Activated CD8-positive, alpha-beta T cell treated with anti-CD3 and anti-CD28 coated beads for 36 hours (primary cell): ENCODE results near the gene MAGI2. TPM values are rescaled to one million over a fixed set of nuclear protein-coding genes. Genes with fewer than 3 reads are reported as not detected.

ENCODE experiments used
- ATAC-seq: fragments of 200-7000 bp; cut with Tn5 transposase; one replicate; pipeline ENCODE4 v1.10.0; 2021; ENCODE audit warnings: mild to moderate bottlenecking, moderate library complexity
- CTCF ChIA-PET: fragments of 350-600 bp; sonication (Branson Sonifier 250); formaldehyde crosslinking; loops from one replicate; lab custom pipeline; 2021; ENCODE audit warnings: antibody characterized with exemption; lab: Charles Lee
- POLR2A ChIA-PET: fragments of 350-600 bp; sonication (Branson Sonifier 250); formaldehyde crosslinking; loops from one replicate; lab custom pipeline; 2021; ENCODE audit warnings: antibody characterized with exemption; lab: Charles Lee
- DNase-seq: peaks from one replicate; pipeline ENCODE4 v3.0.0-alpha.2; 2020
- H3K27ac Mint-ChIP-seq: one replicate; pipeline ENCODE4 v1.8.0; 2021; ENCODE audit warnings: mild to moderate bottlenecking, mixed read lengths
- H3K27me3 Mint-ChIP-seq: one replicate; pipeline ENCODE4 v1.8.0; 2021; ENCODE audit warnings: mixed read lengths
- H3K36me3 Mint-ChIP-seq: one replicate; pipeline ENCODE4 v1.8.0; 2021; ENCODE audit warnings: low read depth, mixed read lengths
- H3K4me1 Mint-ChIP-seq: one replicate; pipeline ENCODE4 v1.8.0; 2021; ENCODE audit warnings: low read depth, mixed read lengths
- H3K4me3 Mint-ChIP-seq: one replicate; pipeline ENCODE4 v1.8.0; 2021; ENCODE audit warnings: mild to moderate bottlenecking, moderate library complexity, mixed read lengths
- H3K9me3 Mint-ChIP-seq: one replicate; pipeline ENCODE4 v1.8.0; 2021; ENCODE audit warnings: mixed read lengths
- CTCF ChIP-seq: fragments of 200-600 bp; IDR thresholded peaks from one replicate; pipeline ENCODE4 v1.8.0; 2022; ENCODE audit warnings: antibody characterized with exemption, mild to moderate bottlenecking
- intact Hi-C: fragments of 100-400 bp; cut with micrococcal nuclease; formaldehyde crosslinking; loops from one replicate; pipeline ENCODE4 v1.10.0; 2022
- total RNA-seq, 2 experiments: library from RNA; stranded (reverse); gene quantifications; one replicate each; pipeline ENCODE4 v1.2.3, GENCODE V29; 2021

The MAGI2 gene
- total RNA-seq, 2 experiments from 2014 or later, result 0.04 to 0.09 TPM

- intact Hi-C loops, result no loop called here
- POLR2A ChIA-PET, result no interaction called here
- Mint-ChIP-seq H3K4me3 (no peak overlapping the region), H3K27me3 (no peaks in the 10 kb centered on the region), H3K36me3 (no peaks in the 10 kb centered on the region), H3K4me1 (no peaks in the 10 kb centered on the region), H3K9me3 (no peaks in the 10 kb centered on the region), H3K27ac (no peak overlapping the region)
- ATAC-seq, result no peak
- no peak for TF ChIP-seq CTCF
- no peak for DNase-seq
- CTCF ChIA-PET, result no interaction called here
Measured at GRCh38 chr7:79312022-79312421, 141.4 kb downstream of the MAGI2 start.

GRCh38 chr7:79308192-79308591 lies 145.3 kb downstream of the MAGI2 start:
- Mint-ChIP-seq H3K4me1 (no peaks in the 10 kb centered on the region), H3K9me3 (no peaks in the 10 kb centered on the region), H3K27me3 (no peaks in the 10 kb centered on the region), H3K27ac (no peak overlapping the region), H3K36me3 (no peaks in the 10 kb centered on the region), H3K4me3 (no peak overlapping the region)
- TF ChIP-seq CTCF, result no peak
- no peak for ATAC-seq
- no peak for DNase-seq
- intact Hi-C loops, result no loop called here
- POLR2A ChIA-PET, result no interaction called here
- CTCF ChIA-PET, result interaction anchor here (1.0 kb wide), 1 partner anchor 10 kb away, joined by 4 read pairs; no protein-coding TSS in a partner anchor

- ATAC-seq, result no peak
- Mint-ChIP-seq H3K27ac (no peak overlapping the region), H3K4me1 (no peaks in the 10 kb centered on the region), H3K36me3 (no peaks in the 10 kb centered on the region), H3K4me3 (no peak overlapping the region), H3K9me3 (no peaks in the 10 kb centered on the region), H3K27me3 (no peaks in the 10 kb centered on the region)
- intact Hi-C loops, result no loop called here
- no peak for TF ChIP-seq CTCF
- POLR2A ChIA-PET, result no interaction called here
- CTCF ChIA-PET, result no interaction called here
- DNase-seq, result no peak
Measured at GRCh38 chr7:79307376-79307775, 146.1 kb downstream of the MAGI2 start.

GRCh38 chr7:79304711-79305110 lies 148.8 kb downstream of the MAGI2 start:
- ChIA-PET CTCF (no interaction called here), POLR2A (no interaction called here)
- ATAC-seq, result no peak
- H3K27me3 Mint-ChIP-seq, result no peaks in the 10 kb centered on the region
- DNase-seq, result no peak
- H3K4me3 Mint-ChIP-seq, result no peak overlapping the region
- intact Hi-C loops, result no loop called here
- no peak overlapping the region for H3K27ac Mint-ChIP-seq
- no peaks in the 10 kb centered on the region for H3K36me3 Mint-ChIP-seq
- no peaks in the 10 kb centered on the region for H3K4me1 Mint-ChIP-seq
- no peak for TF ChIP-seq CTCF
- no peaks in the 10 kb centered on the region for H3K9me3 Mint-ChIP-seq

GRCh38 chr7:79302293-79302692 lies 151.2 kb downstream of the MAGI2 start:
- DNase-seq (no peak), ATAC-seq (no peak)
- H3K36me3 Mint-ChIP-seq, result no peaks in the 10 kb centered on the region
- no peaks in the 10 kb centered on the region for H3K4me1 Mint-ChIP-seq
- H3K4me3 Mint-ChIP-seq, result no peak overlapping the region
- intact Hi-C loops, result no loop called here
- ChIA-PET POLR2A (no interaction called here), CTCF (interaction anchor here (0.6 kb wide), 1 partner anchor 29 kb away, joined by 3 read pairs; no protein-coding TSS in a partner anchor)
- H3K27me3 Mint-ChIP-seq, result no peaks in the 10 kb centered on the region
- TF ChIP-seq CTCF, result no peak
- H3K9me3 Mint-ChIP-seq, result no peaks in the 10 kb centered on the region
- H3K27ac Mint-ChIP-seq, result no peak overlapping the region
